ENCODE measurements around the gene DUSP2.

DUSP2 gene
- total RNA-seq: 622 to 1,394 (median 1,234) reads per million in 4 donors

DNA sequence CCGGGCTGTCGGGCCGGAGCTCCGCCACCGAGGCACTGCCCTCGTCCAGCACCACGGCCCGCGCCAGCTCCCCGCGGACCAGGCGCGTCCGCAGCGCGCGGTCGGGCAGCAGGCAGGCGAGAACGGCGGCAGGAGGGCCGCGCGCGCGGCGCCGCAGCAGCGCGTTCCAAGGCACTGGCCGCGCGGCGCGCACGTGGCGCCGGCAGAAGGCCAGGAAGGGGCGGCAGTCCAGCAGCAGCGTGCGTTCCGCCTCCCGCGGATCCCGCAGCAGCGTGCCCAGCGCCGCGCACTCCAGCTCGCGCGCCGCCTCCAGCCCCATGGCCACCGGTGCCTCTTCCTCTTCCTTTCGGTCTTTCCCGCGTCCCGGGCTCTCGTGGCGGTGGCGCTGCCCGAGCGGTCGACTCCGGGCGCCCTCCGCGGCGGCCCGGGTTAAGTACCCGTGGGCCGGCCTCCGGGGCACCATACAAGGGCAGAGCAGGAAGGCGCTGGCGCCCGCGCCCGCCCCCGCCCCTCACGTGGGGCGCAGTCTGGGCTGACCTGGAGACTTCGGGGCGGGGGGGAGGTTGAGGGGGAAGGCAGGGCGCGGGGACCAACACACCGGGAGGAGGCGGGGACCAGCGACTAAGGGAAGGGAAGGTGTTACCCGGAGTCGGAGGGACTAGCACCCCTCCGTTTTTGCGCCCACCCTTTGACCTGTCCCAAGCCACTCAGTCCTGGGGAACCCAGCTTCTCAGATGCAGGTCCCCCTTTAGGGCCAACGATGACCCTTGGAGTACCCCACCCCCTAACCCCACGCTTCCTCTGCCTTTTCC, at the start of gene DUSP2:
Gene DUSP2, minus strand, starts transcription at position 405 of the 812 bp plus-strand sequence. Its CDS starts 86 bp downstream, at position 319.
- peak; percentile 81 to 94 (median 86) for DNase-seq

GRCh38 chr2:96191937-96192670, 46.9 kb upstream of the DUSP2 start:
- DNase-seq: no peak

GRCh38 chr2:96188821-96189526, 43.7 kb upstream of the DUSP2 start:
- no peak for DNase-seq

GRCh38 chr2:96186562-96186961, 41.3 kb upstream of the DUSP2 start:
- no peak for DNase-seq

- DNase-seq: no peak
Observed at GRCh38 chr2:96185516-96185915, 40.3 kb upstream of the DUSP2 start.

DNA sequence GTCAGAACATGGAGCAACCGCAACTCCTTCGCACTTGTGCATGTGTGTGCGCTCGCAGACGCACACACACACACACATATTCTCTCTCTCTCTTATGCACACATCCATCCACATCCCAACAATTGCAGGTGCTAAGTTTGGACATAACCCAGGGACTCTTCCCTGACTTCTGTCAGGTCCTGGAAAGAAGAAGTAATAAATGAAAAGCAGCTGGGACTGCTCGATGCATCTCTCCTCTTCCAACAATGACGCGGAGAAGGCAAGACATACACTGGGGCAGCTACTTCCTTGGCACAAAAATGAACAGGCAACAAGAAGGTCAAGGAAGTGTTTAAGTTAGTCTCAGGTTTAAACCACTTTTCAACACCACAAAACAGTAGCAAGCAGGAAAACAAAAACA, 39.7 kb upstream of the DUSP2 start:
- no peak for DNase-seq

DNA sequence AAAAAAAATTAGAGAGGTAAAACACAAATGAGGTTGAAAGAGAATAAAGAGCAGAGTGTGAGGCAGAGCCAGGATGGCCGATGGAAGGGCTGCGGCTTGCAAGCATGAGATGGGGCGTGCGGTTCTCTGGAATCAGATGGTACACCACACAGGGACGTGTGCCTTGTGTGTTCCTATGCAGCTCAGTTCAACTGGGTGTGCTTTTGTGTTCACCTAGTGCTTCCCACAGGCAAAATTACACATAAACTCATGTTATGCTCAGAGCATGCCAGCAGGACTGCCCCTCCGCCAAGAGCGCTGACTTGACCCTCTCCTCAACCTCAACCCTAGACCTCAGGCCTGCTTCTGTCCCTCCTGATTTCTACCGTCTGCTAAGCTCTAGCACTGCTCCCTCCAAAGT, 38.9 kb upstream of the DUSP2 start:
- DNase-seq: no peak

- DNase-seq: no peak
Observed at GRCh38 chr2:96181529-96181928, 36.3 kb upstream of the DUSP2 start.

DNA sequence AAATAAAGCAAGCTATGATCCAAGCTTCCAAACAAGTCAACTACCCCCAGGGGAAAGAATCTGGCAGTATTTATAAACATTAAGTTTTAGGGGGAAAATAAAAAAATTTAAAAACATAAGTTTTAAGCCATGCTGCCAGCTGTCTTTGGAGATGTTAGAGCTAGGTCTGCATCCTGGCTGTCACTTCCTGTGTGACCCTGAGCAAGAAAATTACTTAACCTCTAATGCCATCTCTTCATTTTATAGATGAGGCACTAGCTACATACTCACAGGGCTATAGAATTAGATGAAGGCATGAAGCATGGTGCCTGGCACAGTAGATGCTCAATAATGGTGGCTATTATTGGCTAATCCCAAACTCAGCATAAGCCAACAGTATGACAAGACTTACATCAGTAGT, 35.3 kb upstream of the DUSP2 start:
- no peak for DNase-seq

DNA sequence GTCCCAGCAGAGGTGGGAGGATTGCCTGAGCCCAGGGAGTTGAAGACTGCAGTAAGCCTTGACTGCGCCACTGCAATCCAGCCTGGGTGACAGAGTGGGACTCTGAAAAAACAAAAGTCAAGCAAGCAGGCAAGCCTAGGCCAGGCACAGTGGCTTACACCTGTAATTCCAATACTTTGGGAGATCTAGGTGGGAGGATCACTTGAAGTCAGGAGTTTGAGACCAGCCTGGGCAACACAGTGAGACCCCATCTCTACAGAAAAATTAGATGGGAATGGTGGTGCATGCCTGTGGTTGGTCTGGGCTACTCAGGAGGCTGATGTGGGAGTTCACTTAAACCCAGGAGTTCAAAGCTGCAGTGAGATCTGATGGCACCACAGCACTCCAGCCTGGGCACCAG, 34.8 kb upstream of the DUSP2 start:
- no peak for DNase-seq

DNA sequence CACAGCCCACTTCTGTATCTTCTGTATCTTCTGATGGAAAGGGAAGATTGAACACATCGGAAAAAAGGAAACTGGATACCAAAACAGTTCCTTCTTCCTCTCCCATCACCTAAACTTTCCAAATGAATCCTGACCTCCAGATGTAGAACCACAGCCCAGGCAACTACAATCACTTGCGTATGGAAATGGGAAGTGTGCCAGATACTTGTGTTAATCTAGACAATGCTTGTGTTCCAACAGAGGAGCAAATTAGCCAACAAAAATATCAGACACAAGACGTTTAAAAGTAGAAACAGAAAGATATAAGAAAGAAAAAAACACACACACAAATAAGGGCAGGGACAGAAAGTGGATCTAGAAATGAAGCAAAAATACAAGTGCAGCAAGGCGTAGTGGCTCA, 31.4 kb upstream of the DUSP2 start:
- no peak for DNase-seq

DNA sequence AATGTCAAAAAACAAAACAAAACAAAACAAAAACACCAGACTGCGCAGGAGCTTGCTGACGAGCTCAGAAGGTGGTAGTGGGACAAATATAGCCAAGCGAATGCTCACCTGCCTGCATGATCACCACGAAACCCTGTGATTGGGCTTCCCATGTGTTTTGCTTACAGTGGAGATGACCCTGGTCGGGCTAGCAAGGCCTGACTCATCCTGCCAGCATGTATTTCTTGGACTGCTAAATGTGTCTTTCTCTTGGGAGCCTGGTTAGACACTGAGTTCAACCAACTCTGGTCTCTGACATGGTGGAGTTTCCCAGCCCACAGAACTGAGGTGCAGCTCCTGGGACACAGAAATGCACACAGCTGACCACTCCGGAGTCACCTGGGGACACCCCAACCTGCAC, 30.7 kb upstream of the DUSP2 start:
- no peak for DNase-seq

GRCh38 chr2:96174251-96175144, 29.3 kb upstream of the DUSP2 start:
- DNase-seq: peak; percentile 61 to 79 (median 74)

- no peak for DNase-seq
Observed at GRCh38 chr2:96171831-96172230, 26.6 kb upstream of the DUSP2 start.

- DNase-seq: no peak
Observed at GRCh38 chr2:96170626-96171025, 25.4 kb upstream of the DUSP2 start.

GRCh38 chr2:96169868-96170507, 24.7 kb upstream of the DUSP2 start:
- DNase-seq: no peak

GRCh38 chr2:96167407-96168013, 22.3 kb upstream of the DUSP2 start:
- no peak for DNase-seq

DNA sequence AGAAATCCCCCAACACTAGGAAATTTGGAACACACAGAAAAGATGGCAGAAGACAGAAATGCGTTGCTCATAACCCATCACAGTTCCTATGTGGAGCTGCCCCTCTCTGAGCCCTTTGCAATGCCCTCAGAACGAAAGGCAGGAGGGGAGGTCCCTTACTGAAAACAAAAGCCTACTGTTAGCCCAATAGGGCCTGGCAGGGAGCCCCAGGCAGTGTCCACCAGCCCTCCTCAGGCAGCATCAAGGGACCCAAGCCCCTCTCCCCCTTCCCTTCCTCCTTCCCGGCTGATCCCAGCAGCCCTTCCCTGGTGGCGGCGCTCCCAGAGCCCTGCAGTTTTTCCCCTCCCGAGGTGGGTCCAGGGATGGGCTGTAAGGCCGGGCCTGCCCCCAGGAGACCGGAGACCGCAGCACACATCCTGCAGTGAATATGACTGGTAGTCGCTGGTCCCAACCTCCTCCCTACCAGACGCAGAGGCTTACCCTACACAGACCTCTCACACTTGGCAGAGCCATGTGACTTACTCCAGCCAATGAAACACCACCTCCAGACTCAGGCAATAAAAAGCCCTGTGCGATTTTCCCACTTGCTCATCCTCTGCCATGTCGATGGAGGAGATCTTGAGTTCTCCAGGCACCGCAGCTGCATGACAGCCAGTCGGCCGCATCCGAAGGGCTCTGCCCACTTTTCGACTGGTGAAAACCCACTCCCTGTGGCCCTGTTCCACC, 19.4 kb upstream of the DUSP2 start:
- peak in 3 of 5 donors; percentile 31 to 89 (median 44) for DNase-seq

- peak in 3 of 5 donors; percentile 39 to 64 (median 49) for DNase-seq
Observed at GRCh38 chr2:96163768-96164429, 18.7 kb upstream of the DUSP2 start.

DNA sequence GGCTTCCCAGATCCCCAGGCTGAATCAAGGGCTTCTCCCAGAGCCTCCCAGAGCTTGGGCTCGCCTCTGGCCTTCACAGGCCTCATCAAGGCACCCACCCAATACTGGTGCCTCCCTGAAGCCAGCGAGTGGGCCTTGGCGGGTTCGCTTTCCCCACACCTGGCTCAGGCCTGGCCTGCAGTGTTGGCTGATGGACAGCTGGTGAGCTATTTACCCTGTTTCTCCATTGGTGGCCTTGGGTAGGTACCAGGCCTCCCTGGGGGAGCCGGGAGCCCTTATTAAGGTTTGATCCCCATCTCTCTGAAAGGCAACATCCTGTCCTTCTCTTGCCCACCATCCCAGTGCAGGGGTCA, 18.2 kb upstream of the DUSP2 start:
- no peak for DNase-seq

All from T-helper 1 cell (primary cell).